H54 (cell line): ENCODE measurements around the gene DAPK2.
"Not testable (repeated sequence)": the region's sequence is repeated elsewhere in the genome, so short reads cannot be mapped to it uniquely, and the experiment has no call there.

Experiments used
- DNase-seq: peaks from one replicate; pipeline ENCODE4 v3.0.0; 2011; ENCODE audit warnings: low spot score, mixed read lengths; ENCODE audit not compliant: insufficient read length
- FAIRE-seq: peaks from 3 replicates; lab custom pipeline; 2011; peaks lifted over from hg19 to GRCh38; lab: Jason Lieb, UNC
- POLR2A ChIP-seq: IDR thresholded peaks from 2 replicates; pipeline ENCODE4 v1.6.1; 2011; ENCODE audit warnings: low read depth, mild to moderate bottlenecking, low read length

DAPK2 gene

GRCh38 chr15:63973212-63974009, 72.9 kb downstream of the DAPK2 start:
- DNase-seq (no peak), FAIRE-seq (no peak)
- TF ChIP-seq POLR2A: no peak

GRCh38 chr15:63972801-63973200, 73.5 kb downstream of the DAPK2 start:
- FAIRE-seq (no peak), DNase-seq (no peak)
- no peak for TF ChIP-seq POLR2A

GRCh38 chr15:63971904-63972303, 74.4 kb downstream of the DAPK2 start:
- FAIRE-seq (no peak), DNase-seq (no peak)
- no peak for TF ChIP-seq POLR2A

- DNase-seq (no peak), FAIRE-seq (no peak)
- TF ChIP-seq POLR2A: no peak
These were observed 74.9 kb downstream of the DAPK2 start for GRCh38 chr15:63971427-63971805.

GRCh38 chr15:63970621-63971426, 75.5 kb downstream of the DAPK2 start:
- TF ChIP-seq POLR2A: no peak
- FAIRE-seq (no peak), DNase-seq (no peak)

GRCh38 chr15:63969652-63970421, 76.4 kb downstream of the DAPK2 start:
- no peak for TF ChIP-seq POLR2A
- FAIRE-seq: no peak
- DNase-seq: no peak

- FAIRE-seq: no peak
- no peak for TF ChIP-seq POLR2A
These were observed 77.6 kb downstream of the DAPK2 start for GRCh38 chr15:63968700-63969099.

GRCh38 chr15:63968122-63968524, 78.2 kb downstream of the DAPK2 start:
- FAIRE-seq: no peak
- no peak for TF ChIP-seq POLR2A

More at GRCh38 chr15:63968700-63969099, 77.6 kb downstream of the DAPK2 start:
- no peak for DNase-seq

GRCh38 chr15:63967616-63968015, 78.7 kb downstream of the DAPK2 start:
- no peak for TF ChIP-seq POLR2A
- no peak for FAIRE-seq
- no peak for DNase-seq

More at GRCh38 chr15:63968122-63968524, 78.2 kb downstream of the DAPK2 start:
- no peak for DNase-seq

GRCh38 chr15:63962947-63963721, 83.2 kb downstream of the DAPK2 start:
- DNase-seq, FAIRE-seq: not testable (repeated sequence)

GRCh38 chr15:63953524-63953923, 92.8 kb downstream of the DAPK2 start:
- DNase-seq: no peak
- TF ChIP-seq POLR2A: no peak
- no peak for FAIRE-seq

GRCh38 chr15:63950911-63951481, 95.3 kb downstream of the DAPK2 start:
- FAIRE-seq (no peak), DNase-seq (peak; percentile 18)
- no peak for TF ChIP-seq POLR2A

- TF ChIP-seq POLR2A: no peak
- DNase-seq (no peak), FAIRE-seq (no peak)
These were observed 97.3 kb downstream of the DAPK2 start for GRCh38 chr15:63948971-63949370.
